ENCODE data around the gene GALNT18. TPM values are rescaled to one million over a fixed set of nuclear protein-coding genes. Genes with fewer than 3 reads are reported as not detected.

The GALNT18 gene
- total RNA-seq, 1 experiment from 2014 or later, result 1.7 TPM

GRCh38 chr11:11389238-11389637, 232.6 kb downstream of the GALNT18 start:
- Histone ChIP-seq H3K18ac (ENCODE audit: insufficient read length, low read depth, low read length) (no peak overlapping the region), H3K9ac (ENCODE audit: extremely low read depth, insufficient read length, low read length) (no peak overlapping the region), H4K5ac (ENCODE audit: insufficient read length, low read depth, low read length) (no peak overlapping the region), H2BK5ac (ENCODE audit: insufficient read length, low read length) (no peak overlapping the region), H4K20me1 (ENCODE audit: control insufficient read depth, insufficient read depth, insufficient read length) (no peaks in the 10 kb centered on the region), H3K27me3 (ENCODE audit: insufficient read depth, low read length) (no peaks in the 10 kb centered on the region), H3K4me1 (ENCODE audit: insufficient read depth, low read length) (no peaks in the 10 kb centered on the region; the same call in 1 of the 2 replicates), H3K4me2 (ENCODE audit: insufficient read depth, insufficient read length, low read length) (no peak overlapping the region), H3K56ac (ENCODE audit: insufficient read length, low read depth, low read length) (no peak overlapping the region), H2BK20ac (ENCODE audit: low read depth, low read length, poor library complexity, severe bottlenecking) (no peak overlapping the region), H4K8ac (replicated peaks; ENCODE audit: insufficient read length, low read depth, low read length) (no peak overlapping the region), H4K91ac (ENCODE audit: insufficient read length, low read depth, low read length) (no peak overlapping the region), H3K23ac (ENCODE audit: insufficient read length, low read depth, low read length) (no peak overlapping the region), H2AFZ (ENCODE audit: low read length) (no peak overlapping the region), H3K9me3 (ENCODE audit: control insufficient read depth, low read depth, low read length) (no peaks in the 10 kb centered on the region), H3K79me2 (ENCODE audit: insufficient read depth, low read length) (no peaks in the 10 kb centered on the region), H2BK15ac (ENCODE audit: low read depth, low read length) (no peak overlapping the region), H3T11ph (ENCODE audit: low read length) (no peak overlapping the region), H2BK120ac (ENCODE audit: low read depth, low read length, poor library complexity, severe bottlenecking) (no peak overlapping the region), H2BK12ac (ENCODE audit: insufficient read length, low read depth, low read length) (no peak overlapping the region), H3K79me1 (ENCODE audit: insufficient read depth, low read depth, low read length, poor library complexity, severe bottlenecking) (no peaks in the 10 kb centered on the region), H3K4ac (ENCODE audit: low read depth, low read length) (no peak overlapping the region), H2AK5ac (ENCODE audit: insufficient read length, low read length) (no peak overlapping the region), H3K23me2 (ENCODE audit: insufficient read length, low read depth, low read length, poor library complexity, severe bottlenecking) (no peaks in the 10 kb centered on the region), H3K27ac (ENCODE audit: insufficient read length, low read depth, low read length) (no peak overlapping the region), H3K14ac (ENCODE audit: insufficient read depth, low read length) (no peak overlapping the region)
- no CpG with 5 or more reads among the region's 4 CpGs for WGBS (ENCODE audit: extremely low coverage, insufficient read length, low lambda C conversion rate)
- H3K27me3 Mint-ChIP-seq (ENCODE audit: low read depth), result peaks cover 2% of the 10 kb centered on the region
- peaks cover 0 to 4% of the 10 kb centered on the region in 2 experiments; a peak in 1 of 5 replicates for H3K9me3 Mint-ChIP-seq
- peaks cover 0 to 2% (median 0%) of the 10 kb centered on the region in 3 experiments; a peak in 2 of 7 replicates for H3K36me3 Mint-ChIP-seq (ENCODE audit: insufficient read depth in 1 of 3, low read depth in 3 of 3)
- no peak overlapping the region for H3K4me3 Mint-ChIP-seq
- no peak overlapping the region for H3K27ac Mint-ChIP-seq
- TF ChIP-seq, protein P1, sequence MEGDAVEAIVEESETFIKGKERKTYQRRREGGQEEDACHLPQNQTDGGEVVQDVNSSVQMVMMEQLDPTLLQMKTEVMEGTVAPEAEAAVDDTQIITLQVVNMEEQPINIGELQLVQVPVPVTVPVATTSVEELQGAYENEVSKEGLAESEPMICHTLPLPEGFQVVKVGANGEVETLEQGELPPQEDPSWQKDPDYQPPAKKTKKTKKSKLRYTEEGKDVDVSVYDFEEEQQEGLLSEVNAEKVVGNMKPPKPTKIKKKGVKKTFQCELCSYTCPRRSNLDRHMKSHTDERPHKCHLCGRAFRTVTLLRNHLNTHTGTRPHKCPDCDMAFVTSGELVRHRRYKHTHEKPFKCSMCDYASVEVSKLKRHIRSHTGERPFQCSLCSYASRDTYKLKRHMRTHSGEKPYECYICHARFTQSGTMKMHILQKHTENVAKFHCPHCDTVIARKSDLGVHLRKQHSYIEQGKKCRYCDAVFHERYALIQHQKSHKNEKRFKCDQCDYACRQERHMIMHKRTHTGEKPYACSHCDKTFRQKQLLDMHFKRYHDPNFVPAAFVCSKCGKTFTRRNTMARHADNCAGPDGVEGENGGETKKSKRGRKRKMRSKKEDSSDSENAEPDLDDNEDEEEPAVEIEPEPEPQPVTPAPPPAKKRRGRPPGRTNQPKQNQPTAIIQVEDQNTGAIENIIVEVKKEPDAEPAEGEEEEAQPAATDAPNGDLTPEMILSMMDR (conservative IDR thresholded peaks at IDR 0.05), result no peak
- H3K4me1 Mint-ChIP-seq, result peaks cover 16 to 25% of the 10 kb centered on the region in 2 experiments
- DNase-seq, result no peak
